AG09309 (cell line): ENCODE data around the gene DENND1B.

Source experiments
- DNase-seq: peaks from one replicate; pipeline ENCODE4 v3.0.0-alpha.2; 2010; ENCODE audit warnings: low read depth
- H3K4me3 ChIP-seq: 2 replicates; pipeline ENCODE4 v1.5.1; 2011; ENCODE audit warnings: mild to moderate bottlenecking, low read depth, low read length, moderate library complexity; ENCODE audit not compliant: control insufficient read depth
- TF ChIP-seq, protein P1 (sequence below): IDR thresholded peaks from 2 replicates; pipeline ENCODE4 v1.5.1; 2011; ENCODE audit warnings: mild to moderate bottlenecking, low read depth, low read length, inconsistent platforms; ENCODE audit not compliant: insufficient read depth, control insufficient read depth; ENCODE audit errors: missing control alignments

Gene DENND1B

DNA sequence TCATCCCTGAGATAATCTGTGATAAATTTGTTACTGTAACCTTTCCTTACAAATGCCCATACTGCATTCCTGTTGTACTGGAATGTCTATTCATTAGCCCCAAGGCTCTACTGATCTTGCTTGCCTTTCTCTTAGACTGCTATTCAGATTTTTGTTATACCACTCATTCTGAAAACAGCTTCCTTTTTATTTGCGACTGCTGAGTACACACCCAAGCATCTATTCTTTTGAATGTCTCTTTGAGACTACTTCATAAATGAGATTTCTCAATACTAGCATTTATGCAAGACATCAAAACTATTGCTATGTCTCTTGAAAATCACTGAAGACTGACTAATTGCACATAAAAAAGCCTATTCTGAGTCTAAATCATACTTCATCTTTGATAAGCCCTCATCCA lies 38.6 kb downstream of the DENND1B start:
- TF ChIP-seq, protein P1, sequence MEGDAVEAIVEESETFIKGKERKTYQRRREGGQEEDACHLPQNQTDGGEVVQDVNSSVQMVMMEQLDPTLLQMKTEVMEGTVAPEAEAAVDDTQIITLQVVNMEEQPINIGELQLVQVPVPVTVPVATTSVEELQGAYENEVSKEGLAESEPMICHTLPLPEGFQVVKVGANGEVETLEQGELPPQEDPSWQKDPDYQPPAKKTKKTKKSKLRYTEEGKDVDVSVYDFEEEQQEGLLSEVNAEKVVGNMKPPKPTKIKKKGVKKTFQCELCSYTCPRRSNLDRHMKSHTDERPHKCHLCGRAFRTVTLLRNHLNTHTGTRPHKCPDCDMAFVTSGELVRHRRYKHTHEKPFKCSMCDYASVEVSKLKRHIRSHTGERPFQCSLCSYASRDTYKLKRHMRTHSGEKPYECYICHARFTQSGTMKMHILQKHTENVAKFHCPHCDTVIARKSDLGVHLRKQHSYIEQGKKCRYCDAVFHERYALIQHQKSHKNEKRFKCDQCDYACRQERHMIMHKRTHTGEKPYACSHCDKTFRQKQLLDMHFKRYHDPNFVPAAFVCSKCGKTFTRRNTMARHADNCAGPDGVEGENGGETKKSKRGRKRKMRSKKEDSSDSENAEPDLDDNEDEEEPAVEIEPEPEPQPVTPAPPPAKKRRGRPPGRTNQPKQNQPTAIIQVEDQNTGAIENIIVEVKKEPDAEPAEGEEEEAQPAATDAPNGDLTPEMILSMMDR = no peak
- peak; percentile 90 for DNase-seq
- no peak overlapping the region for H3K4me3 ChIP-seq

DNA sequence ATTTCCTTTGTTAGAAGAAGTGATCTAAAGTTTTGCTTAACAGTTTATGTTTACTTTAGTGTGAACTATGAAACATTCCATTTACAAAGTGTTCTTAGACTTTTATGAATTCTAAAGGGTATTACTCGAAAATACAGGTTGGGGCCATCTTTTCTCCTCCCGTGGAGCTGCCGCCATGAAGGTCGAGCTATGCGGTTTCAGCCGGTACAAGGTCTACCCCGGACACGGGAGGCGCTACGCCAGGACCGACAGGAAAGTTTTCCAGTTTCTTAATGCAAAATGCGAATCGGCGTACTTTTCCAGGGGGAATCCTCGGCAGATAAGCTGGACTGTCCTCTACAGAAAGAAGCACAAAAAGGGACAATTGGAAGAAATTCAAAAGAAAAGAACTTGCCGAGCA lies 39.8 kb downstream of the DENND1B start:
- DNase-seq = no peak
- TF ChIP-seq, protein P1 = no peak

DNA sequence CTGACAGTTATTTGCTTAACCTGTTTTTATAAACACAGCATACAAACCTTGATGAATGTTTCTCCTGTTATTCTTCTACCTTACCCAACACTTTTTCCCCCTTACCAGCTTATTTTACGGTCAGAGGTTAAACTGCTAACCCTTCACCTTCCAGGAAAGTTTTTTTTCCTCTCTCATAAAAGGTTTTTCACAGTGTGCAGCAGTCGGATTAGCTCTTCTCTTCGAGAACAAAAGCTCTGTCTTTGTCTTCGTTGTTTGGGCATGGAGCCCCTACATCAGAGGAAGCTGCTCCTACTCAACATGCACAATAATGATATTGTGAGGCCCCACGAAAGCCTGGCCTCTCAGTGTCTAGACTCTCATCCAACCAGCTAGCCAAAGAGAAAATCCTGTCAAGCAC lies 42.0 kb downstream of the DENND1B start:
- TF ChIP-seq, protein P1 = no peak
- DNase-seq = no peak
- no peak overlapping the region for H3K4me3 ChIP-seq

More for the DNA sequence above, 39.8 kb downstream of the DENND1B start:
- H3K4me3 ChIP-seq = no peak overlapping the region

DNA sequence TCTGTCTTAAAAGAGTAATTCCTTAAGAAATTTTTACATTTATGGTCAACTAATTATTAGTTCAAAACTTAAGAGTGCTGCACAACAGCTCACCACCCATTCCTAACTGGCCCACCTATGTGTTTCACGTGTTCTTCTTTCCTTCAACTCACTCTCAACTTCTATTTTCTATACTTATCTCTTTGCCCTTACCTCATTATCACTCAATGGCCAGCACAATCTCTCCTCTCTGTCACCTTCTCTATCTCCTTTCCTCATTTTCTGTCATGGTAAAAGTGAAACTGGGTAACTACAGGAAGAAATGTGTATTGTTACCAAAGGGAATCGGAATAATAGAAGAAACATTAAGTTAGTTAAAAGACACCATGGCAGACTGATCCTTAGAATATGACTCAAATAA lies 43.1 kb downstream of the DENND1B start:
- no peak overlapping the region for H3K4me3 ChIP-seq
- no peak for DNase-seq
- TF ChIP-seq, protein P1 = no peak

DNA sequence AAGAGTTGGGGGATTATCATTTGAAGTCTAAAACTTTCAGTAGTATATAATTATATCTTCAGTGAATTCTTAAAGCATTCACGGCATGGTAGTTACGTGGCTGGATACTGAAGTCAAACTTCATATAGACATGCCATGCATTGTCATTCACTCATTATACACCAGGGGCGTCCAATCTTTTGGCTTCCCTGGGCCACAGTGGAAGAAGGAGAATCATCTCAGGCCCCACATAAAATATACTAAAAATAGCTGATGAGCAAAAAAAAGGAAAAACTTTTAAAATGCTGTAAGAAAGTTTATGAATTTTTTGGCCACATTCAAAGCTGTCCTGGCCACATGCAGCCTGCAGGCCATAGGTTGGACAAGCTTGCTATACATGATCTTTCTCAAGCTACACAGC lies 43.8 kb downstream of the DENND1B start:
- TF ChIP-seq, protein P1 = no peak
- DNase-seq = no peak
- H3K4me3 ChIP-seq = no peak overlapping the region

DNA sequence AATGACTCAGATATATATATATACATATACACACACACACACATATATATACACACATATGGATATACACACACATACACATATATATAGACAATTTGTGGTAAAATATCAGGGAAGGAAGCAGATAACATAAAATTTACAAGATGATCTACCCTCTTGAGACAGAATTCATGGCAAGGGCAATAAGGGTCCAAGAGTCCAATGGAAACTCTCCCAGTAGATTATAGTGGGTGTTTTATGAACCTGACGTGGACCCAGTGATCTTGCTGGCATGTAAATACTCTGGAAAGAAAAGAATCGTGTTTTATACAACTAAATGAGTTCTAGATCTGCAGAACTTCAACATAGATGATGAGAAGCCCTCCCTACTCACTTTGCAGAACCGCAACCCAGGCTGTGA lies 49.3 kb downstream of the DENND1B start:
- DNase-seq = no peak
- H3K4me3 ChIP-seq = no peak overlapping the region
- TF ChIP-seq, protein P1 = no peak

DNA sequence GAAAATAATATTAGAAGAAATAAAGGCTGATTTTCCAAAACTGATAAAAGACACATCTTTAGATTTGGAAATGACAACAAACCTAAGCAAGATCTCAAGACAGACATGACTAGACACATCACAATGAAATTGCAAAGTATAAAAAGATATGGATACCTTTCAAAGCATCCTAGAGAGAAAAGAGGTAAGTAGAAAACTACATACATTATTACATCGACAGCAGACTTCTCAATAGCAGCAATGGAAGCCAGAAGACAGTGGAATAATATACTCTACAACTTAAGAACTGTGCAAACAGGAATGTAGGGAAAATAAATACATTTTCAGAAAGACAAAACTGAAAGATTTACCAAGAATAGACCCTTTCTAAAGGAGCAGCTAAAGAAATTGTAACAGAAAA lies 50.2 kb downstream of the DENND1B start:
- TF ChIP-seq, protein P1 = no peak
- no peak for DNase-seq
- no peak overlapping the region for H3K4me3 ChIP-seq
